ENCODE measurements around the gene ABCE1.
"Not testable (repeated sequence)": the region's sequence is repeated elsewhere in the genome, so short reads cannot be mapped to it uniquely, and the experiment has no call there.

Gene ABCE1

DNA sequence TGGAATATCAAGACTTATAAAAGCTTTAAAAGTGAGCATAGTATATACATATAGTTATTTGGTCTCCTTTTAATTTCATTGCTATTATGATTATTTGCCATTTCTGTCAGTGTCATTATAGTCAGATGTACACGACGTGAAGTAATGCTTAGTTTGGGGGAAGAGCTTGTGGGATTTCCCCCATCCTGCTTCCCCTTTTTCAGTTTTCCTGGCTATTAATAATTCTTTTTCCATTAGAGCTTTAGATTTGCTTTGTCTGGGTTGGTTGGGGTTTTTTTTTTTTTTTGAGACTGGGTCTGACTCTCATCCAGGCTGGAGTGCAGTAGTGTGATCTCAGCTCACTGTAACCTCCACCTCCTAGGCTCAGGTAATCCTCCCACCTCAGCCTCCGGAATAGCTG is 5.4 kb downstream of the ABCE1 start:
- DNase-seq, result no peak

DNA sequence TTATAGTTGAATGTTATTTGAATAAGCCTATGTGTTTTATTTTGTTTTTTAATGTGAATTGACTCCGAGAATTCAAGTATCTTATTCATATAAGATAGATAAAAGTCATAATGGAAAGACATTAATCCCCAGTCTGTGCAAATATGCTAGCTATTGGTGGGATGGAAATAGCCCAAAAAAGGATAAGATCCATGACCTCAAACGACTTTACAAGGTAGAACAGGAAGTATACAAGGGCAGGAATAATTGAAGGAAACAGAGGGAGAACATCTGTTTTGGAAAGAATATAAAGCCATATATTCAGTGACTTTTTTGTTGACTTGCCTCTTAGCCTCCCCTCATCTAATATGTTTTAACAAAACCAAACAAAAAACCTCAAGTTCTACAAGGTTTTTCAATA is 9.0 kb downstream of the ABCE1 start:
- no peak for DNase-seq

DNA sequence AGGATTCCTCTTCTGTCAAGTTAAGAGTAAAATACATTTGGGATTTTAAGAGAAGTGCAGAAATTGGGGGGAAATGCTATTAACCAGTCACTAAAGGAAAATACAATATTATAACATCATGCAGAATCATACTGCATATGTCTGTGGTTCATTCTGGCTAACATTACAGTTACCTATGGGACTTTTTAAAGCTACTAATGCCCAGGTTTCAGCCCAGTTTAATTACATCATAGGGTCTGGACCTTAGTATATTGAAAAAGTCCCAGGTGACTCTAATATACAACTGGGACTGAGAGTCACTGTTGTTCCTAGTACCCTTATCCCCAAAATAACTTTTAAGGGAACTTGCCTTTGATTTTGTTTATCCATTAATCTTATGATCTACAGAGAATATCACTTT is 10.0 kb downstream of the ABCE1 start:
- no peak for DNase-seq

DNA sequence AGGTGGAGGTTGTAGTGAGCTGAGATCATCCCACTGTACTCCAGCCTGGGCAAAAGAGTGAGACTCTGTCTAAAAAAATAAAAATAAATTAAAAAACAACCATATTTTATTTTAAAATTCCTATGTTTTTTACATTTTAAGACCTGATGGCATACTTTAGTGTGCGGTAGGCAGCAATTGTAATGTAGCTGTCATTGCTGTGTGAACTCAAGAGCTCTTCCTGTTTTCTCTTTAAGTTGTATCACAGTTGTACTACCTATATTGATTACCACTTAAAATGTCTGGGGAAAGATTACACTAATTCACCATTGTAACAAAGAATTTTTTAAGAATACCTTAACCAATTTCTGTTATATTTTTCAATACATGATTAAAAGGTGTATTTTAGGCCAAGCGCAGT is 27.3 kb downstream of the ABCE1 start:
- no peak for DNase-seq

DNA sequence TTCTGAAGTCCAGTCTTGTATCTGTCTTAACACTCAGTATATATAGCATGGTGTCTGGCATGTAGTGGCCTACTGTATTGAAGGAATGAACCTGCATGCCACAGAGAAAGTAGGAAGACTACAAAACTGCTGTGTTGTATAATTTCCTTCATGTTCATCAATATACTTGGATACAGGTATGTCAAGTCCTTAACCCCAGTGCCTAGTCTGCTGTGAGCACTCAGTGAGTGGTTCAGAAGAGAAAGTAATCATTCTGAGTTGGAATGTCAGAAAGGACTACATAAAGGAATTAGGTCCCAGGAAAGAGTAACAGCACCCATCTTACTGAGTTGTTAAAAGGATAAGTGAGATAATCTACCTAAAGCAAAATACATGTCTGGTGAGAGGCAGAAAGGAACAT is 32.0 kb downstream of the ABCE1 start:
- DNase-seq, result no peak

DNA sequence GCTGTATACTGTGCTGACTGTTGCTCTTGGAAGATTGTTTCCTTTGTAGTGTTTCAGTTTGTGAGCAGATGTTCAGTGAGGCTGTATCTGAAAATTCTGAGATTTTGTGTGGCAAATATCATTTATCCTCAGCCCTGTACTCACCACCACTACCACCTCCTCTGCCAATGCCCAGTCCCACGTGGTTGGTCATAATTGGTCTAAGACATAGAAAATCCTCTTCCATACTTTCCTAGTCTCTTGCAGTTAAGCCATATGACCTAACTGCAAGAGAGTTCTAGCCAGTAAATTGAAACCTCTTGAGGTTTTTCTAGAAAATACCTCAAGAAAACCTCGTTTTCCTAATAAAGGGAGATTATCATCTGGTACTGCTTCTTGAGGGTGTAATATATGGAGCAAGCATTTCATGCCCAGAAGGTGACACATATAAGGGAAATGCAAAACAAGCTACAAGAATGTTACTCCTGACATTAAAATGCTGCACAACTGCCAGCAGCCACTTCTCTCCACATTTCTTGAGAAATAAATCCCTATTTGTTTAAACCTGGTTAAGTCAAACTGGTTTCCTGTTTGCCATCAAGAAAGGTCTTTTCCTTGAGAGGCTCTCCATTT is 32.8 kb downstream of the ABCE1 start:
- DNase-seq, result no peak

DNA sequence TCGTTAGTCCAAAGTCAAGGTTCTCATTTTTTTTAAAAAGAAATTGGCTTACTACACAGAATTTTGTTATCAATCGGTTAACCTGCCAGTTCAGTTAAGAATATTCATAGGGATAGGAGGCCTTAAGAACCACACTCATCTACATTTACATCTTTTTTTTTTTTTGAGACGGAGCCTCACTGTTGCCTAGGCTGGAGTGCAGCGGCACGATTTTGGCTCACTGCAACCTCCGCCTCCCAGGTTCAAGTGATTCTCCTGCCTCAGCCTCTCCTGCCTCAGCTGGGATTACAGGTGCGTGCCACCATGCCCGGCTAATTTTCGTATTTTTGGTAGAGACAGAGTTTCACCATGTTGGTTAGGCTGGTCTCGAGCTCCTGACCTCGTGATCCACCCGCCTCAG is 33.7 kb downstream of the ABCE1 start:
- DNase-seq, result no peak

DNA sequence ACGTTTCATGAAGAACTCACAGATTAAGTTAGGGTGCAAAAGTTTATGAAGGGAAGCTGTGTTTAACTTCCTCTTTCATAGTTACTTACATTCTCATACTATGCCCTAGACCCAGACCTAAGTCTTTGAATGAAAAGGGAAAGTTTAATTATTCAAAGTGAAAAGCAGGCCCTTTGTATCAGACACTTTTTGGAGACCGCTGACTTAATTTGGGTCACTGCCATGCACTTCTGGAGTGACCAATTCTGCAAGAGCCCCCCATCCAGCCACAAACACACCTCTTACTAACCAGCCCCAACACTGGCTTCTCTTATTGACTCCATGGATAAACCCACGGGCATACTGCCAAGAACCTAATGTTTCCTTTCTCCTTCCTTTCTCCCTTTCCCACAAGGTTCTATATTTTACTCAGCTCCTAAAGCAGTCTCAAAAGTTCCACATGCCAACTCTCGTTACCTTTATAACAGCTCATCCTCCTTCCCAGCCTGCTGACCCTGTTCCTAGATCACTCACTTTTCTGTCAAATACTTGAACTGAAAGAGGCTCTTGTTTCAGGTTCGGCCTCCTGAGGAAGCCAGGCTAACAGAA is 34.5 kb downstream of the ABCE1 start:
- DNase-seq, result peak in 1 of 2 experiments; percentile 1

DNA sequence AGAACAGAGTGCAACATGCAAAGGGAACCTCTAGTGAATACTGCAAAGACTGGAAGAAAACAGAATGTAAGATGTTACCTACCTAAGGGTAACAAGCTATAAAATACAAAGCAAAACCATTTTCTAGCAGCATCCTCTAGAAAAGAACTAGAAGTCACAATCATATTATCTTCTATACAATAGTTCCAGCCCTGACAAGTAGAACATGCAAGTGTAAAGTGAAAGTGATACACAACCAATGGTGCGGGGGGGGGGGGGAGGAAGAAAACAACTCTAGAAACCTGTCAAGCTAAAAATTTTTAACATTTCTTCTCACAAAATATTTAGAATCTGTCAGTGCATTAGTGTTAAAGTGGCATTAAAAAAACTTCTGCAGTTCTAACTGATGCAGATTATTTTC is 38.1 kb downstream of the ABCE1 start:
- not testable (repeated sequence) for DNase-seq

DNA sequence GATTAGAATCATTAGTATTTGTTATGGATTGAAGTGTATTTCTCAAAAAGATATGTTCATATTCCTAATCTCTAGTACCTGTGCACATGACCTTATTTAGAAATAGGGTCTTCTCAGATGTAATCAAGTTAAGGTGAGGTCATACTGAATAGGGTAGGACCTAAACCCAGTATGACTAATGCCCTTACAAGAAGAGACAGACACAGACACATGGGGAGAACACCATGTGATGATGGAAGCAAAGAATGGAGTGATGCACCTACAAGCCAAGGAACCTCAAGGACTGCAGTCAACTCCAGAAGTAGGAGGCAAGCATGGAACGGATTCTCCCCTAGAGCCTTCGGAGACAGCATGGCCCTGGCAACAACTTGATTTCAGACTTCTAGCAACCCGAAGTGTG is 50.9 kb downstream of the ABCE1 start:
- no peak for DNase-seq

DNA sequence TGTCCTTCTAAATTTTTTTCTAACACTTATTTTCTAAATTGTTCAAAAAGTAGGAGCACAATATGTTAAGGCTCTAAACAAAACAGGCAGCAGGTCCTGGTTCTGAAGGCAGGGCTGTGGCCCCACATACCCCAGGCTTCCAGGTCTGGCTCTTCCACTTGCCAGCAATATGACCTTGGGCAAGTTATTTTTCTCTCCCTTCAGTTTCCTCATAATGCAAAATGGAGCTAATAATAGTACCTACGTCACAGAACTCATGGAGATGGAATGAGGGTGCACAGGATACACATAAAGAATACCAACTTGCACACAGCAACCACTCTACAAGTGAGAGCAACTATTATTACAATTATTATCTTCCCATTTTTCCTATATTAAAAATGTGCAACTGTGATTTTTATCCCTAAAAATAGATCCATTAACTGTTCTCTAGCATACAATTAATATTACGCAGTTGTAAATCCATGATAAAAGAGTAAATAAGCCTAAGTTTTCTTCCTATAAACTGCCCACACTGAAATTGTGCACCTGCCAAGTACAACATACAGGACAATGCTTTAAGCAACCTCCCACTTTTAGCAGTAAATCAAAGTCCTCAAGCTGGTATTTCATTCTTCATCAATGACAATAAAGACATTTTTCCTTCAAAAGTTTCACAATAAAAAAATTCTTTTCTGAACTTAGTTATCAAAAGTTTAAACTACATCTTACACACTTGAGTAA is 55.2 kb downstream of the ABCE1 start:
- DNase-seq, result no peak

DNA sequence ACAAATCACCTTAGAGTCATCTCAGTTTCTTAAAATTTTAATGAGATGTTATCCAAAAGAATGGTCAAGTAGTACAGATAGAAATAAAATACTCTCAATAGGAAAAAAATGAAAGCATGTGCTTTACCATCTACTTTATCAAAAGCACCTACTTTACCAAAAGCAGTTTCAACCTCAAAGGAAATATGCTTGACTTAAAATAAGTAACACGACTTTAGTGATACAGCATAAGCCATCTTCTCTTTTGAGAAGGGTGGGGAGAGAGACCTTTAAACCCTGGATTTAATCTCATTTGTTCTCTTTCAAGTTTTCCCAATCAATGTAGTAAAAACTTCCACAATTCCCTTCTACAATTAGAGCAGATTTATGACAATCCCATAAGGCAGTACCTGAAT is 55.8 kb downstream of the ABCE1 start:
- no peak for DNase-seq

DNA sequence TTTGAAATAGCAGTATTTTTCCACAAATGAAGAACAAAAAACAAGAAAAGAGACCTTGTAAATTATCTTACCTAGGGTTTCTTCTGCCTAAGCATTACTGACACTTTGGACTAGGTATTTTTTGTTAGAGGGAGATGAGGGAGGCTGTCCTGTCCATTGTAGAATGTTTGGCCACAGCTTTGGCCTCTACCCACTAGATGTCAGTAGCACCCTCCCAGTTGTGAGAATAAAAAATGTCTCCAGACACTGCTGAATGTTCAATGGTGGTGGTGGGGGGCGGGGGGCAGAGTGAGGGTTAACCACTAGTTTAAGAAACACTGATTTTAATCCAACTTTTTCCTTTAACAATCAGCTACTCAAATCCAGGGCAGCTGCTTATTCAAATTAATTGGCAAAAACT is 56.5 kb downstream of the ABCE1 start:
- no peak for DNase-seq

DNA sequence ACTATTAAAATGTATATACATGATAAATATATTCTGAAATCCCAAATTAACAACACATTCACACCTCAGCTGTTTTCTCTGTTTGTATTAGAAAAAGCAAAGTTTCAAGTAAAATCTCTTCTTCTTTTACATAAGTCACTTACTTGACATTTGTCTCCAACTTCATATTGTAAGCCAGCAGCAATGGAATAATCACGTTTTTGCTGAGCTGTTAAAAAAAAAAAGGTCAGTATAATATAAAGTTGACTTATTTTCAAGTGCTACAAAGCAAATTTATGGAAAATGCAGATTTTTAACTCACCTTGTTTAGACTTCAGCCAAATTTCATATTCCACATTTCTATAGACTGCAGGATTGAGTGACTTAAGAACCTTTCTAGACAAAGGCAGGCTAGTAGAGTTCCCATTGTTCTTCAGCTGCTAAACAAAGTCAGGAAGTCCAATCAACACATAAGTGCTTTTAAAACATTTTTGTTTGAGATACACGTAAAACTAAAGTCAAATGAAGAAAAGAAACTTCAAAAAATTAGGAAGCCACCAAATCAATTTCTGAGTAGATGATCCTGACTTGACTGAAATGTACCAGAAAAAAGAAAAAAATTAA is 57.3 kb downstream of the ABCE1 start:
- no peak for DNase-seq

DNA sequence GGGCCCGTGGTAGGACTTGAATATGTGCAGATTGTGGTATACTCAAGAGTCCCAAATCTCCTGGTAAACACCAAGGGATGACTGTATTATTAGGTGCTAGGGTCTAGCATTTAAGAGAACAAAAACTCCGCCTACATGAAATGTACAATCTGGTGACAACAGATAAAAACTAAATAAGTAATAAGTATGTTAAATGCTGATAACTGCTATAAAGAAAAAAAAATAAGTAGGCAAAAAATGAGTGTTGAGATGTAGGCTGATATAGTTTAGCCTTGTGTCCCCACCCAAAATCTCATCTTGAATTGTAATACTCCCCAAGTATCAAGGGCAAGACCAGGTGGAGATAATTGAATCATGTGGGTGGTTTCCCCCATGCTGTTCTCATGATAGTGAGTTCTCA is 58.9 kb downstream of the ABCE1 start:
- DNase-seq, result no peak

DNA sequence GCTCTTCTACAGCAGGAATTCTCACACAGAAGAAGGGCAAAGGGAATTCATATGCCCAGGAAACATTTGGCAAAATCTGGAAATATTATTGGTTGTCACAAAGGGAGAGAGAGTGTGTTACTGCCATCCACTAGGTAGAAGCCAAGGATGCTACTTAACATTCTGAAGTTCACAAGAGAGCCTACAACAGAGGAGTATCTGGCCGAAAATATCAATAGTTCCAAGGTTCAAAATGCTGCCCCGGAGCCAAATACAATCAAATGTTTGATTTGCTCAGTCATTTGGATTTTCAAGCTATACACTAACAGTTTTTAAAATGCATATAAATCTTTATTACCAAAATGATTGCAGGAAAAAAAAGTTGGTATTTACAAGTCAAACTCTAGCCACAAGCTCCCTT is 63.4 kb downstream of the ABCE1 start:
- DNase-seq, result no peak

DNA sequence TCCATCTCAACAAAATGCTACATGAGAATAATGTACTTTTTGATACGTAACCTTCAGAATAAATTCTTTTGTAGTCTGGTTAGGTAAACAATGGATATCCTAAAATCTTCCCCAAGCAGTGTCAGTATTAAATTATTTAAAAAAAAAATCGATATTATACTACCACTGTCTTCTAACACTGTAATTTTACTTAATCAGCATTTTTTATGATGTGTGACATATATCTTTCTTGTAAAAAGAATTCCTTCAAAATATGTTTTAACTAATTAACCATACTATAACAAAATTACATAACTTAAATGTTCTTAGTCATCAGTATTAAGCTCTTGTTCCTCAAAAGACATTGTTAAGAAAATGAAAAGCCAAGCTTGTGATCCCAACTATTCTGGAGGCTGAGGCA is 69.8 kb downstream of the ABCE1 start:
- DNase-seq, result no peak

DNA sequence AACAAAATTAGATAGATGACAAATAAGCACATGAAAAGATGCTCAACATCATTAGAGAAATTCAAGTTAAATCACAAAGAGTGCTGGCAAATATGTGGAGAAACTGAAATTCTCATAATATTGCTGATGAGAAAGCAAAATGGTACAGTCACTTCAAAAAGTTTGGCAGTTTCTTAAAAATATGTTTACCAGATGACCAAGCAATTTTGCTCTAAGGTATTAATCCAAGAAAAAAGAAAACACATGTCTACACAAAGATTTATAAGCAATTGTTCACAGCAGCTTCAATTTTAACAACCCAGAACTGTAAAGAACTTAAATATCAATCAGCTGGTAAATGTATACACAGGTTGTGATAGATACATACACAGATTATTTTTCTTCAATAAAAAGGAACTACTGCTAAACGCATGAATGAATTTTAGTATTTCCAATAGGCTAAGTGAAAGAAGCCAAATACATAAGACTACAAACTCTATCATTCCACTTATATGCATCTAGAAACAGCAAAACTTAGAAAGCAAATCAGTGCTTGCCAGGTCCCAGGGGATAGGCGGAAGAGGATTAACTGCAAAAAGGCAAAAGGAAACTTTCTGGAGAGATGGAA is 70.6 kb downstream of the ABCE1 start:
- DNase-seq, result no peak

DNA sequence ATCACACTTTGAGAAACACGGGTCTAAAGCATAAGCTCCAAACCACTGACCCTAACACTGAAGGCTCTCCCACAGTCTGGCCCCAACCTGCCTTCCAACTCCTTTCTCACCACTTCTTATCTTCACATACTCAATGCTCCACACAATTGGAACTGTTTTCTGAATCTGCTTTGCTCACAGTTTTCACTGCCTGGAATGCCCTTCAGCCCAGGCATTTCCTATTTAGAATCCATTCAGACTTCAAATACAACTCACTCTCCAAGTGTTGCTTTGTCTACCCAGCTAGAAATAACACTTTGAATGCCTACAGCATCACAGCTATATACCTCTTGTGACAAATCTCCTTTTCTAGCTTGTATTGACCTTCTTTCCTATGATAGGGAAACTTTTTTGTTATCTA is 72.1 kb downstream of the ABCE1 start:
- DNase-seq, result no peak

DNA sequence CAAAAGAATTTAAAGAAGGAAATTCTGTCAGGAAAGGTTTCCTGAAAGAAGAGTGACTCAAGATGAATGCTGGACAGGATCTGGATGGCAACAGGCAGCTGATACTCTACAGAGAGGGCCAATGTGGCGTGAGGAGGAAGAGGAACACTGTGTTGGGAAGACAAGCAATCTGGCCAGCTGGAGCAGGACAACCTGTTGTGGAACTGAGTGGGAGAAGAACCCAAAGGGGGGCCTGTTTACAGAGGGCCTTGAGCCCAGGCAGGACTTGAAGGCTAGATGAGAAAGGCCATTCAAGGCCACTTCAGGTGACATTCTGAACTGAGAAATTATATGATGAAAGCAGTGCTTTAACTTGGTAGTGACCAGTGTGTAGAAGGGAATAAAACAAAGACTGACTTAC is 73.8 kb downstream of the ABCE1 start:
- DNase-seq, result no peak

DNA sequence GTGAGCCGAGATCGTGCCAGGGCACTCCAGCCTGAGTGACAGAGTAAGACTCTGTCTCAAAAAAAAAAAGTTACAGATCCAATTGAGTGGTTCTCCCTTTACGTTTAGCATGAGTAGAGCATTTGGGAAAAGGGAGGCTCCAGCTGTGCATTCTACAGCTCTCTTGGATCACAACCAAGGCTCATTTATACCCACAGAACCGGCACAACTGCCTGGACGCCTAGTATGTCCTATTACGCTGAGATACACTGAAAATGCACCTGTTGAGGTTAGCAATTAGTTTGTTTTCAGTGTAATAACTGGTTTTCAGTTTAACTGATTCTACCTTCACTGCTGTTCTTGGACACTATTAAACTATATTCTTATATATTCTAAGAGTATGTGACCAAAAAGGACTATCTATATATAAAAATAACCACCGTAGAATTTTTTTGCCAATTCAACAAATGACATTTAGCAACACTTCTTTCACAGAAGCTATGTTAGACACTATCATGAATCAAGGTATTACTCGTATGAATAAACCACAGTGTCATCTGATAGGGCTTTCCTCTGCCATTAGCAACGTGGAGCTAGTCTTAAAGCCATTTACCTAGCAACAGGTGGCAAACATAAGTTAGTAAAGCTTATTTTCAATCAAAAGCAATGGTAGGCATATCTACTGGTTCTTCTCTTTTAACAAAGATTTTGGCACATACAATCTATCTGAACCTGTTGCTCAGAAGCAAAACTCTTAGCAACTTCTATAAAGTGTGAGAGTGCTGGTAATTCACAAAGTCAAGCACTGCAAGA is 78.7 kb downstream of the ABCE1 start:
- DNase-seq, result peak in 1 of 2 experiments; percentile 34

DNA sequence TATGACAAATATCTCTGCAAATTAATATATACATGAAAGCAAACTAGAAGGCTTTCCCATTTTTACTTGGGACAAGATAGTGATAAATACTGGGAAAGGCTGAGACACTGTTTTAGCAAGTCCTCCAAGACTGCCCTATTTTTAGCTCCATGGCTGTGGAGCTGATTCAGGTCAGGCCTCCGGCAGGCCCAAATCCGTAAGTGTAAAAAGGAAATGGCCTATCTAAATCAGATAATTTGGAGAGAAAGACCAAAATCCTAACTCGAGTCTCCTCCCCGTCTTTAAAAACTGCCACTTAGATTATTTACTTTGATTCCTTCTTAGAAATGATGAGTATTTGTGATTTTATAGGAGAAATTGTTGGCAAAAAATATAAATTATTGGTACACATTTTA is 79.4 kb downstream of the ABCE1 start:
- DNase-seq, result no peak
